Prostate gland (tissue), 2 donors: ENCODE measurements around the gene MYCBP2. TPM values are rescaled to one million over a fixed set of nuclear protein-coding genes. Genes with fewer than 3 reads are reported as not detected.

Source experiments
- DNase-seq: peaks from one replicate; pipeline ENCODE4 v3.0.0-alpha.2; 2019; ENCODE audit warnings: low spot score
- H3K27ac ChIP-seq, 2 donors: fragments of 200-600 bp; sonication (generic); 2 replicates each; pipeline ENCODE4 v1.5.1; 2017 to 2019
- H3K27me3 ChIP-seq: fragments of 200-600 bp; sonication (generic); replicated peaks from 2 replicates; pipeline ENCODE4 v1.5.1; 2019; ENCODE audit not compliant: insufficient read depth
- H3K36me3 ChIP-seq, 2 donors: fragments of 200-600 bp; sonication (generic); 1 replicate in 1 of 2; 2 replicates in 1 of 2; pipeline versions ENCODE4 v1.5.1 to v1.8.1; 2017 to 2019
- H3K4me1 ChIP-seq: fragments of 200-600 bp; sonication (generic); replicated peaks from 2 replicates; pipeline ENCODE4 v1.5.1; 2019
- H3K4me3 ChIP-seq, 2 donors: fragments of 200-600 bp; sonication (generic); 2 replicates each; pipeline ENCODE4 v1.5.1; 2017 to 2019
- H3K9me3 ChIP-seq: fragments of 200-600 bp; sonication (generic); 2 replicates; pipeline ENCODE4 v1.5.1; 2017
- POLR2A ChIP-seq: fragments of 450-650 bp; IDR thresholded peaks from one replicate; pipeline ENCODE4 v1.6.1; 2016; ENCODE audit warnings: antibody characterized with exemption, mild to moderate bottlenecking
- POLR2AphosphoS5 ChIP-seq: sonication (generic); formaldehyde crosslinking; IDR thresholded peaks from one replicate; pipeline ENCODE4 v1.6.1; 2017; ENCODE audit warnings: antibody characterized with exemption
- WGBS: methylation state at CpG from one replicate; pipeline ENCODE4 v1.1.5; 2018; 5-methylcytosine and 5-hydroxymethylcytosine counted together
- intact Hi-C: fragments of 100-400 bp; cut with DNase I; formaldehyde crosslinking; loops from one replicate; pipeline ENCODE4 v1.14.2; 2022
- total RNA-seq, 2 donors: library from RNA; depleted of rRNA; stranded (reverse); fragments of >200 nt; gene quantifications; one replicate each; pipeline ENCODE4 v1.1.0, GENCODE V29; 2016
- TF ChIP-seq, protein P1 (sequence below), 4 experiments: fragments of 200-600 bp in 2 of 4; fragments of 450-650 bp in 2 of 4; sonication (generic) in 2 of 4; IDR thresholded peaks; 1 replicate in 3 of 4; 2 replicates in 1 of 4; pipeline ENCODE4 v1.5.1; 2016 to 2019; ENCODE audit warnings: antibody characterized with exemption in 4 of 4, mild to moderate bottlenecking in 2 of 4, moderate library complexity in 2 of 4

The MYCBP2 gene
- total RNA-seq, 2 donors from 2014 or later = 127 to 132 TPM

GRCh38 chr13:77225946-77226345 is 100.9 kb downstream of the MYCBP2 start:
- no peak for DNase-seq
- Histone ChIP-seq H3K27me3 (no peaks in the 10 kb centered on the region), H3K36me3 (peaks cover 0 to 3% of the 10 kb centered on the region in 2 donors), H3K4me1 (no peaks in the 10 kb centered on the region), H3K27ac (no peak overlapping the region), H3K9me3 (no peaks in the 10 kb centered on the region), H3K4me3 (no peak overlapping the region)
- intact Hi-C loops = no loop called here
- TF ChIP-seq POLR2A (no peak), POLR2AphosphoS5 (no peak)
- TF ChIP-seq, protein P1, sequence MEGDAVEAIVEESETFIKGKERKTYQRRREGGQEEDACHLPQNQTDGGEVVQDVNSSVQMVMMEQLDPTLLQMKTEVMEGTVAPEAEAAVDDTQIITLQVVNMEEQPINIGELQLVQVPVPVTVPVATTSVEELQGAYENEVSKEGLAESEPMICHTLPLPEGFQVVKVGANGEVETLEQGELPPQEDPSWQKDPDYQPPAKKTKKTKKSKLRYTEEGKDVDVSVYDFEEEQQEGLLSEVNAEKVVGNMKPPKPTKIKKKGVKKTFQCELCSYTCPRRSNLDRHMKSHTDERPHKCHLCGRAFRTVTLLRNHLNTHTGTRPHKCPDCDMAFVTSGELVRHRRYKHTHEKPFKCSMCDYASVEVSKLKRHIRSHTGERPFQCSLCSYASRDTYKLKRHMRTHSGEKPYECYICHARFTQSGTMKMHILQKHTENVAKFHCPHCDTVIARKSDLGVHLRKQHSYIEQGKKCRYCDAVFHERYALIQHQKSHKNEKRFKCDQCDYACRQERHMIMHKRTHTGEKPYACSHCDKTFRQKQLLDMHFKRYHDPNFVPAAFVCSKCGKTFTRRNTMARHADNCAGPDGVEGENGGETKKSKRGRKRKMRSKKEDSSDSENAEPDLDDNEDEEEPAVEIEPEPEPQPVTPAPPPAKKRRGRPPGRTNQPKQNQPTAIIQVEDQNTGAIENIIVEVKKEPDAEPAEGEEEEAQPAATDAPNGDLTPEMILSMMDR (IDR thresholded peaks at IDR 0.05) = no peak

- WGBS = 90% methylated on average over 3 of the region's 3 CpGs
- TF ChIP-seq POLR2A = no peak
- Histone ChIP-seq H3K4me1 (no peaks in the 10 kb centered on the region), H3K27ac (no peak overlapping the region), H3K36me3 (peaks cover 0 to 3% of the 10 kb centered on the region in 2 donors), H3K27me3 (no peaks in the 10 kb centered on the region), H3K9me3 (no peaks in the 10 kb centered on the region), H3K4me3 (no peak overlapping the region)
- intact Hi-C loops = no loop called here
- no peak for DNase-seq
These were observed 104.0 kb downstream of the MYCBP2 start for GRCh38 chr13:77222909-77223308.

DNA sequence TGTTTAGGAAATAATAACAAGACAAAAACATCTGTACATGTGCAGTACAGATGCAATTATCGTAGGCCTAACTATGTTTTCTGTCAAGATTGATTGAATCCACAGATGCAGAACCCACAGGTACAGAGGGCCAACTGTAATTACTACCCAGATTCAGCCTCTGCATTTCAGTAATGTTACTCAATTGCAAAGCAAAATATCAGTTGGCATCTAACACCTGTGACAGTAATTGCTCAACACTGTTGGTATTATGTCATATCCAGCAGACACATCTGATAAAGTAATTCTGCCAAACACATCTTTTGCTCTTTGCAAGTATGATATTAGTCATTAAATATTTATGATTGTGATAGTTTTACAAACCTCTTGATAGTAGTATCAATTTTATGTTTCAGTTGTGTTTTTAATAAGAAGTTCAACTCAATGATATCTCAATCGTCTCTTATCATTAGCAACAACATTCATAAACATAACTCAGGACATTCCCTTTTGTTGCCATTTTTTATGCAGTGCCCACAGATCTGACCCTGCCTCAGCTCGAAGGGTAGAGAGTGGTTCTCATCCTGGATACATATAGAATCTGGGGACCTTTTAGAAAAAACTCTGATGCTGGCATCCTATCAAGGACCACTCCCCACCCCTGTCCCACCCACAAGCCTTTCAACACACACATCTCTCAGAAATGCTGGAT is 104.7 kb downstream of the MYCBP2 start:
- intact Hi-C loops = no loop called here
- H3K4me1 ChIP-seq = no peaks in the 10 kb centered on the region
- DNase-seq = no peak
- no peak overlapping the region for H3K27ac ChIP-seq
- WGBS = 83% methylated on average over 3 of the region's 3 CpGs
- H3K9me3 ChIP-seq = no peaks in the 10 kb centered on the region
- H3K27me3 ChIP-seq = no peaks in the 10 kb centered on the region
- peaks cover 0 to 3% of the 10 kb centered on the region in 2 donors for H3K36me3 ChIP-seq
- H3K4me3 ChIP-seq = no peak overlapping the region
- TF ChIP-seq POLR2A = no peak
- no peak for TF ChIP-seq POLR2AphosphoS5
- TF ChIP-seq, protein P1 (IDR thresholded peaks at IDR 0.05) = no peak

GRCh38 chr13:77219401-77219800 is 107.5 kb downstream of the MYCBP2 start:
- no peak overlapping the region for H3K27ac ChIP-seq
- H3K4me1 ChIP-seq = no peaks in the 10 kb centered on the region
- no peaks in the 10 kb centered on the region for H3K36me3 ChIP-seq
- TF ChIP-seq, protein P1 (IDR thresholded peaks at IDR 0.05) = no peak
- TF ChIP-seq POLR2A (no peak), POLR2AphosphoS5 (no peak)
- H3K4me3 ChIP-seq = no peak overlapping the region
- H3K9me3 ChIP-seq = no peaks in the 10 kb centered on the region
- intact Hi-C loops = no loop called here
- WGBS = 88% methylated on average over 2 of the region's 2 CpGs
- DNase-seq = no peak
- H3K27me3 ChIP-seq = no peaks in the 10 kb centered on the region

- Histone ChIP-seq H3K27ac (no peak overlapping the region), H3K9me3 (no peaks in the 10 kb centered on the region), H3K27me3 (no peaks in the 10 kb centered on the region), H3K4me1 (no peaks in the 10 kb centered on the region), H3K36me3 (no peaks in the 10 kb centered on the region), H3K4me3 (no peak overlapping the region)
- intact Hi-C loops = no loop called here
- TF ChIP-seq POLR2A (no peak), POLR2AphosphoS5 (no peak)
- TF ChIP-seq, protein P1 (IDR thresholded peaks at IDR 0.05) = no peak
- WGBS = 75% methylated on average over 4 of the region's 4 CpGs
- DNase-seq = no peak
These were observed 108.6 kb downstream of the MYCBP2 start for GRCh38 chr13:77218274-77218673.
